ENCODE measurements around the gene PGM5.

- TF ChIP-seq POLR2A (IDR thresholded peaks at IDR 0.05) (no peak), CTCF (IDR thresholded peaks at IDR 0.05) (no peak)
These were observed 105.8 kb downstream of the PGM5 start for GRCh38 chr9:68462105-68462775.
